ENCODE results near the gene EXOC7. TPM values are rescaled to one million over a fixed set of nuclear protein-coding genes. Genes with fewer than 3 reads are reported as not detected.

The EXOC7 gene
- total and polyA plus RNA-seq, 12 donors: 65.7 to 145 (median 95.8) TPM

DNA sequence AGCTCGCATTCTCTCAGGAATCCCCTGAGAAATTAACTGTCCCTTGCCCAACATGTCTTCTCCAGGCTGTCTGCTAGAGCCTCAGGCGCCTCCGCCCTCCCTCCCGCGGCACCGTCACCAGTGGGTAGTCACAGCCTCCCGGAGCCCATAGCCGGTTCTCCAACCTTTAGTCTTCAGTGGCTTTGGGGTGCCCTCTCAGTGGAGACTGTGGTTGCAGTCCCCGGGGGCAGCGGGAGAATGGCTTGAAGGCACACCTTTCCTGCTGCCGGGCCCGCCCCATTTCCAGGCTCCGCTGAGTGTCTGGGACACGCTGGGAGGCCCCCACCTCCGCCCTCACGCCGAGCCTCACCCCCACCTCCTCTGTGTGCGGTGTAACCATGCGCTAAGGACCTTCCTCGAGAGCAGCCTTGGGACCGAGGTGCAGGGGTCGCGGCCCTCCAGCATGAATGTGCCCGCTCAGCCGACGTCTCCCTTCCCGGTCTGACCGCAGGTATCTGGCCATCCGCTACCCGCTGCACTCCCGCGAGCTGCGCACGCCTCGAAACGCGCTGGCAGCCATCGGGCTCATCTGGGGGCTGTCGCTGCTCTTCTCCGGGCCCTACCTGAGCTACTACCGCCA, 27.3 kb downstream of the EXOC7 start:
- Histone ChIP-seq H3K4me1 (replicated peaks in 1 of 2) (peaks cover 9 to 10% of the 10 kb centered on the region in 2 donors), H3K4me3 (no peak overlapping the region), H3K27me3 (peaks cover 62% of the 10 kb centered on the region), H3K9me3 (replicated peaks in 1 of 3) (no peaks in the 10 kb centered on the region), H3K36me3 (replicated peaks in 1 of 2) (no peaks in the 10 kb centered on the region), H3K27ac (no peak overlapping the region)
- DNase-seq: no peak
- intact Hi-C loops (cut with DNase I): no loop called here
- 3 to 15% (median 4%) methylated on average over 4 to 41 of the region's 41 CpGs for WGBS, 4 donors
- TF ChIP-seq, protein P1, sequence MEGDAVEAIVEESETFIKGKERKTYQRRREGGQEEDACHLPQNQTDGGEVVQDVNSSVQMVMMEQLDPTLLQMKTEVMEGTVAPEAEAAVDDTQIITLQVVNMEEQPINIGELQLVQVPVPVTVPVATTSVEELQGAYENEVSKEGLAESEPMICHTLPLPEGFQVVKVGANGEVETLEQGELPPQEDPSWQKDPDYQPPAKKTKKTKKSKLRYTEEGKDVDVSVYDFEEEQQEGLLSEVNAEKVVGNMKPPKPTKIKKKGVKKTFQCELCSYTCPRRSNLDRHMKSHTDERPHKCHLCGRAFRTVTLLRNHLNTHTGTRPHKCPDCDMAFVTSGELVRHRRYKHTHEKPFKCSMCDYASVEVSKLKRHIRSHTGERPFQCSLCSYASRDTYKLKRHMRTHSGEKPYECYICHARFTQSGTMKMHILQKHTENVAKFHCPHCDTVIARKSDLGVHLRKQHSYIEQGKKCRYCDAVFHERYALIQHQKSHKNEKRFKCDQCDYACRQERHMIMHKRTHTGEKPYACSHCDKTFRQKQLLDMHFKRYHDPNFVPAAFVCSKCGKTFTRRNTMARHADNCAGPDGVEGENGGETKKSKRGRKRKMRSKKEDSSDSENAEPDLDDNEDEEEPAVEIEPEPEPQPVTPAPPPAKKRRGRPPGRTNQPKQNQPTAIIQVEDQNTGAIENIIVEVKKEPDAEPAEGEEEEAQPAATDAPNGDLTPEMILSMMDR (IDR thresholded peaks at IDR 0.05): no peak
- TF ChIP-seq POLR2A (IDR thresholded peaks at IDR 0.05): no peak

- H3K27ac ChIP-seq: no peak overlapping the region
- peaks cover 16 to 17% of the 10 kb centered on the region in 2 donors for H3K4me1 ChIP-seq (replicated peaks in 1 of 2)
- peaks cover 62% of the 10 kb centered on the region for H3K27me3 ChIP-seq
- no peak overlapping the region for H3K4me3 ChIP-seq
- no peaks in the 10 kb centered on the region for H3K36me3 ChIP-seq (replicated peaks in 1 of 2)
- TF ChIP-seq, protein P1 (IDR thresholded peaks at IDR 0.05): no peak
- no peak for TF ChIP-seq POLR2A (IDR thresholded peaks at IDR 0.05)
- no peaks in the 10 kb centered on the region for H3K9me3 ChIP-seq (replicated peaks in 1 of 3)
- DNase-seq: no peak
- intact Hi-C loops (cut with DNase I): no loop called here
- WGBS, 4 donors: 3 to 5% (median 4%) methylated on average over 34 to 48 of the region's 48 CpGs
These were observed 28.0 kb downstream of the EXOC7 start for GRCh38 chr17:76075364-76076145.

DNA sequence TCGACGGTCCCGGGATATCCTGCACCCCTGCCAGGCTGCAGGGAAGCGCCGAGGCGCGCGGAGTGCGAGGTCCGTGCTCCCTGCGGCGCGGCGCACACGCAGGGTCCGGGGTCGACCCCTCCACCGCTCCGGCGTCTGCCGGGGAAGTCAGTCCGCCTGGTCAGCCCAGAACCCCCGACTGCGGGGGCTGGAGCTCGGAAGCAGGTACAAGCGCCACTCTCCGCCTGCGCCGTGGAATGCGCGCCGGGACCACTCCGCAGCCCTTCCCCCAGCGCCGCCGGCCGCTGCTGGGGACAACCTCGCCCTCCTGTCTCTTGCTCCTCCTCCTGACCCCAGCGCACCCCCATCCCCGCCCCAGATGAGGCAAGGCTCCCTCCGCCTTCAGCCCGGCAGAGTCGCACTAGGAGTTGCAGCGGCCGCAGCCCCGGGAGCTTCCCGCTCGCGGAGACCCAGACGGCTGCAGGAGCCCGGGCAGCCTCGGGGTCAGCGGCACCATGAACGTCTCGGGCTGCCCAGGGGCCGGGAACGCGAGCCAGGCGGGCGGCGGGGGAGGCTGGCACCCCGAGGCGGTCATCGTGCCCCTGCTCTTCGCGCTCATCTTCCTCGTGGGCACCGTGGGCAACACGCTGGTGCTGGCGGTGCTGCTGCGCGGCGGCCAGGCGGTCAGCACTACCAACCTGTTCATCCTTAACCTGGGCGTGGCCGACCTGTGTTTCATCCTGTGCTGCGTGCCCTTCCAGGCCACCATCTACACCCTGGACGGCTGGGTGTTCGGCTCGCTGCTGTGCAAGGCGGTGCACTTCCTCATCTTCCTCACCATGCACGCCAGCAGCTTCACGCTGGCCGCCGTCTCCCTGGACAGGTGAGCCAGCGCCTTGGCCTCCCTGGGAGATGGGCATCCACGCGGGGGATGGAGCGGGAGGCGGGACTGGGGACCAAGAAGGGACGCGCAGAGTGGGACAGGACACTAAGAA, 28.9 kb downstream of the EXOC7 start, which contains the start of gene GALR2:
TSS of gene GALR2 (plus strand) at position 392 of the 974 bp plus-strand sequence. CDS start at position 495, 103 bp downstream.
- intact Hi-C loops (cut with DNase I): no loop called here
- H3K4me1 ChIP-seq (replicated peaks in 1 of 2): peaks cover 19 to 22% of the 10 kb centered on the region in 2 donors
- H3K27ac ChIP-seq: no peak within 1 kb of the TSS
- H3K4me3 ChIP-seq: no peak within 1 kb of the TSS
- H3K27me3 ChIP-seq: peaks cover 62% of the 10 kb centered on the region
- H3K9me3 ChIP-seq (replicated peaks in 1 of 3): no peaks in the 10 kb centered on the region
- TF ChIP-seq, protein P1 (IDR thresholded peaks at IDR 0.05): no peak
- no peak for TF ChIP-seq POLR2A (IDR thresholded peaks at IDR 0.05)
- DNase-seq: no peak
- H3K36me3 ChIP-seq (replicated peaks in 1 of 2): peaks cover 0 to under 1% of the 10 kb centered on the region in 2 donors
- WGBS, 4 donors: 2 to 4% (median 3%) methylated on average over 24 to 92 of the region's 92 CpGs
